Testis (tissue), 3 donors: Measurements from ENCODE around the gene ZFYVE26. TPM values are rescaled to one million over a fixed set of nuclear protein-coding genes. Genes with fewer than 3 reads are reported as not detected.
A peak's percentile ranks its signal among the peaks of the same experiment; 100 is the strongest.
"Not testable (repeated sequence)": the region's sequence is repeated elsewhere in the genome, so short reads cannot be mapped to it uniquely, and the experiment has no call there.

Experiments used
- DNase-seq: peaks from one replicate; pipeline ENCODE4 v3.0.0-alpha.2; 2019
- H3K27ac ChIP-seq, 2 donors: fragments of 200-600 bp; sonication (generic); one replicate each; pipeline ENCODE4 v1.5.1; 2019
- H3K27me3 ChIP-seq: fragments of 200-600 bp; sonication (generic); one replicate; pipeline ENCODE4 v1.5.1; 2019
- H3K36me3 ChIP-seq: fragments of 200-600 bp; sonication (generic); one replicate; pipeline ENCODE4 v1.5.1; 2017; ENCODE audit warnings: low read depth; ENCODE audit errors: missing control alignments
- H3K4me1 ChIP-seq: fragments of 200-600 bp; sonication (generic); one replicate; pipeline ENCODE4 v1.5.1; 2019
- H3K4me3 ChIP-seq, 2 donors: fragments of 200-600 bp; sonication (generic); one replicate each; pipeline ENCODE4 v1.5.1; 2017 to 2019
- H3K9me3 ChIP-seq: fragments of 200-600 bp; sonication (generic); one replicate; pipeline ENCODE4 v1.5.1; 2017
- POLR2A ChIP-seq: fragments of 450-650 bp; IDR thresholded peaks from one replicate; pipeline ENCODE4 v1.6.1; 2017; ENCODE audit warnings: antibody characterized with exemption, mild to moderate bottlenecking, moderate library complexity
- WGBS, 2 donors: methylation state at CpG; one replicate each; pipeline ENCODE4 v1.1.5; 2018; 5-methylcytosine and 5-hydroxymethylcytosine counted together
- intact Hi-C: fragments of 100-400 bp; cut with DNase I; formaldehyde crosslinking; loops from one replicate; pipeline ENCODE4 v1.15.1; 2023; ENCODE audit warnings: low total_unique reads
- polyA plus RNA-seq: library from polyadenylated mRNA; stranded (reverse); fragments of 350-450 nt; fragmentation: Illumina TruSeq; extraction: RNeasy Lipid Tissue Mini Kit (QIAGEN cat#74804); gene quantifications from one replicate; pipeline ENCODE4 v1.2.3, GENCODE V29; 2014; ENCODE audit warnings: low read depth, low replicate concordance; ENCODE audit not compliant: insufficient read depth
- total RNA-seq, 2 donors: library from RNA; depleted of rRNA; stranded (reverse); fragments of >200 nt; gene quantifications; one replicate each; pipeline ENCODE4 v1.2.3, GENCODE V29; 2016
- TF ChIP-seq, protein P1 (sequence below), 3 experiments: fragments of 450-650 bp in 2 of 3; fragments of 200-600 bp in 1 of 3; sonication (generic) in 1 of 3; IDR thresholded peaks; one replicate each; pipeline ENCODE4 v1.5.1; 2016 to 2019; ENCODE audit warnings: antibody characterized with exemption in 3 of 3, mild to moderate bottlenecking in 2 of 3, moderate library complexity in 1 of 3

Gene ZFYVE26
- total and polyA plus RNA-seq, 3 donors from 2014 or later, result 9.4 to 34.6 (median 32.7) TPM

DNA sequence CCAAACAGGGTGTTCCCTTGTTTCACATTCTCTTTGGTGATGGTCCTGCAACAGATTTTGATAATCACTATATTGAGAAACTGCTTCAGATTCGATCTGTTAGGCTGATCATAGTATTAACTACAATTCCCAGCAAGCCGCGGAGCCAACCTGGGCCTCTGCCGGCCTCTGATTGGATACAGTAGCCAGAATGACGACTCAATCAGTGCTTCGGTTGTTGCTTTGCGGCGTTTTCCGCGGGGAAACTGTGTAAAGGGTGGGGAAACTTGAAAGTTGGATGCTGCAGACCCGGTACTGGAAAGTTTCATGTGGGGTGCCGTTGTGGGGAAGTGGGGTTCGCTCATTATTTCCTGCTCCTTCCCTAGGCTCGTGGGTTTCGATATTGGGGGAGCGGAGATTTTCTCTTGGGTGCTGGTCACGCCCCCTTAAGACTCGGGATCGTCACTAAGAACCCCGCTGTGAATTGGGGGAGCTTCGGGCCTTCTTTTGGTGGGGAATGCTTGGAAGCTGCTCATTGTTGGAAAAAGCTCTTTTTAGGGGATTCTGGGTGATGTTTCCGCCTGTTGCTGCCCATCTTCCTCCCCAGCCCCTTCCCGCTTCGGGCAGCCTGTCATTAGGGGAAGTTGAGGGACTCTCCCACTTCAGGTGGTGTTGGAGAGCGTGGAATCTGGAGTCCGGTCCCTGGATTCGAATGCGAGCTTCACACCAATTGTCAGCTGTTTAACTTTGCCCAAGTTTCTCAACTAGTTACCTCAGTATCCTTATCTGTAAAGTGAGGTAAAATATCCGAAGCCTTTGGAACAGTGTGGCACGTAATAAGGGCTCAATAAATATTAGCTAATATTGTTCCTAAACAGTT, 3.4 kb upstream of the ZFYVE26 start, which contains the start of gene RAD51B:
Gene RAD51B, plus strand, starts transcription at position 217 of the 859 bp plus-strand sequence.
- no peaks in the 10 kb centered on the region for H3K36me3 ChIP-seq
- H3K27me3 ChIP-seq, result no peaks in the 10 kb centered on the region
- H3K27ac ChIP-seq, result peak within 1 kb of the TSS; percentile 15 to 59
- H3K4me3 ChIP-seq, result peak within 1 kb of the TSS; percentile 68 to 84
- no peaks in the 10 kb centered on the region for H3K9me3 ChIP-seq
- TF ChIP-seq POLR2A, result no peak
- TF ChIP-seq, protein P1, sequence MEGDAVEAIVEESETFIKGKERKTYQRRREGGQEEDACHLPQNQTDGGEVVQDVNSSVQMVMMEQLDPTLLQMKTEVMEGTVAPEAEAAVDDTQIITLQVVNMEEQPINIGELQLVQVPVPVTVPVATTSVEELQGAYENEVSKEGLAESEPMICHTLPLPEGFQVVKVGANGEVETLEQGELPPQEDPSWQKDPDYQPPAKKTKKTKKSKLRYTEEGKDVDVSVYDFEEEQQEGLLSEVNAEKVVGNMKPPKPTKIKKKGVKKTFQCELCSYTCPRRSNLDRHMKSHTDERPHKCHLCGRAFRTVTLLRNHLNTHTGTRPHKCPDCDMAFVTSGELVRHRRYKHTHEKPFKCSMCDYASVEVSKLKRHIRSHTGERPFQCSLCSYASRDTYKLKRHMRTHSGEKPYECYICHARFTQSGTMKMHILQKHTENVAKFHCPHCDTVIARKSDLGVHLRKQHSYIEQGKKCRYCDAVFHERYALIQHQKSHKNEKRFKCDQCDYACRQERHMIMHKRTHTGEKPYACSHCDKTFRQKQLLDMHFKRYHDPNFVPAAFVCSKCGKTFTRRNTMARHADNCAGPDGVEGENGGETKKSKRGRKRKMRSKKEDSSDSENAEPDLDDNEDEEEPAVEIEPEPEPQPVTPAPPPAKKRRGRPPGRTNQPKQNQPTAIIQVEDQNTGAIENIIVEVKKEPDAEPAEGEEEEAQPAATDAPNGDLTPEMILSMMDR (IDR thresholded peaks at IDR 0.05), result no peak
- H3K4me1 ChIP-seq, result peaks cover 11% of the 10 kb centered on the region
- WGBS, 2 donors, result 0% methylated on average over 27 to 30 of the region's 30 CpGs
- intact Hi-C loops, result no loop called here
- peak; percentile 95 for DNase-seq

DNA sequence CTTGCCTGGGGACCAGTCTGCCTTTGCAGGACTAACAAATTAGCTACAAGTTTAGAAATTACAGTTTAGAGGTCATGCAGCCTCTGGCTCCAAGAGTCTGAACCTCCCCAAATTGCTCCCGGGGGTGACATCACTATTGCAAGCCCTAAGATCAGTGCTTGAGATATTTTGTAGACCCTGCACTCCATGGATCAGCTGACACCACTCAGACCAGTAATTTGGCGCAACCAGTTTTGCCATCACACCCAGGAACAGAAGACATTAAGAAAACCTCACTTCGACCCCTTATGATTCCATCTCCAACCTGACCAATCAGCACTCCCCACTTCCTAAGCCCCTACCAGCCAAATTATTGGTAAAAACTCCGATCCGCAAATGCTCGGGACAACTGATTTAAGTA, 2.1 kb upstream of the ZFYVE26 start:
- DNase-seq, H3K36me3 ChIP-seq, intact Hi-C loops, H3K27ac ChIP-seq, H3K27me3 ChIP-seq, H3K9me3 ChIP-seq: not testable (repeated sequence)
- peak overlapping the region in 1 of 2 donors; percentile 84 for H3K4me3 ChIP-seq
- H3K4me1 ChIP-seq, result peaks cover 11% of the 10 kb centered on the region
- 70 to 84% methylated on average over 6 of the region's 6 CpGs for WGBS, 2 donors

DNA sequence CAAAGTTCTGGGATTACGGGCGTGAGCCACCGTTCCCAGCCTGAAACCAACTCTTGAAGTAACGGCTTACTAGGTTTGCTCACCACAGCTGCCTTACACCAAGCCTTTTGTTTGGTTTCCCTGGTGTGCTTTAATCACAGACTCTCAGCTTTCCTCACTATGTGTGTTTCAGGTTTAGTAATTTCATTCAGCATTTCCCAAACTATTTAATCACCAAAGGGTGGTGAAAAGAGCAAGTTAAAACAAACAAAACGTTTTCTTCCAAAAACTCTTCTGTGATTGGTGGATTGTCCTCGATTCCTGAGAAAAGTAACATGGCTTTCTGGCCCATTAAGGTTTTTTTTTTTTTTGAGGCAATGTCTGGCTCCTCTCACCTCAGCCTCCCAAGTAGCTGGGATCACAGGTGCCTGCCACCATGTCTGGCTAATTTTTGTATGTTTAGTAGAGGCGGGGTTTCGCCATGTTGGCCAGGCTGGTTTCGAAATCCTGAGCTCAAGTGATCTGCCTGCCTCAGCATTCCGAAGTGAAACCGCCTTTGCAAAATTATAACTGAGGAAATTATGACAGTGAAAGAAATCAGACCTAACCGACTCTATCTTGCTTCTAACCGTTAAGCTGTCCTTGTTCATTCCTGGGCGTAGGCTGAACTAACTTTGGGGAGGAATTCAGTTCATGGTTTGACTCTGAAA, 1.5 kb upstream of the ZFYVE26 start:
- DNase-seq, result no peak
- H3K4me3 ChIP-seq, result no peak overlapping the region
- H3K36me3 ChIP-seq, result no peaks in the 10 kb centered on the region
- no peaks in the 10 kb centered on the region for H3K9me3 ChIP-seq
- H3K27me3 ChIP-seq, result no peaks in the 10 kb centered on the region
- TF ChIP-seq, protein P1 (IDR thresholded peaks at IDR 0.05), result no peak
- TF ChIP-seq POLR2A, result no peak
- WGBS, 2 donors, result 65 to 72% methylated on average over 14 of the region's 14 CpGs
- intact Hi-C loops, result no loop called here
- peaks cover 11% of the 10 kb centered on the region for H3K4me1 ChIP-seq
- H3K27ac ChIP-seq, result no peak overlapping the region

DNA sequence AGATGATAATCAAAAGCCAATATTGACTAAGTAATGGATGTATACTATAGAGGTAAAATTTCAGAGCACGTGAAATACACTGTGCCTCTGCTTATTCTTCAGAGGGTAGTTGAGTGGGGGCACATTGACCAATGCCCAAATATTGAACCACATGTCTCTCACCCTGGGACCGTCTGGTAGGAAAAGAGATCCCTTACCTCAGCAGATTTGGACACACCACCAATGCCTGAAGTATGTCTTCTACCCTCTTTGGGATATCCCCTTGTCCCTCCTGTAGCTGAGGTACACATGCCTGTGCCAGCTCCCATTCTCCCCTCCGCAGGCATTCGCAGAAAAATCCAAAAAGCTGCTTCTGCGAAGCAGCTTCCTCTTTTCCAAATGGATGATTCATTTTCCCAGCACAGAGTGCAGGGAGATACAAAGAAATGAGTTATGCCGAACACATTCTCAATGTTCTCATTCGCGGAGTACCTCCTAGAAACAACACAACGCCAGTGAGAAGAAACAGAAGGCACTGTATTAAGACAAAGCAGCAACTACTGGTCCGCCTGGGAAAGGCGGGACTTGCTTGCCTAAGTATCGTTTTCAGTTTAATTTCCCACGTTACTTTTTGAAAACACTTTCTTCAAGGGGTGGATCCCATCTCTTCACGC, 691 bp downstream of the ZFYVE26 start:
- H3K4me1 ChIP-seq, result peaks cover 11% of the 10 kb centered on the region
- 5 to 7% methylated on average over 14 of the region's 14 CpGs for WGBS, 2 donors
- peak overlapping the region; percentile 69 to 76 for H3K27ac ChIP-seq
- H3K27me3 ChIP-seq, result no peaks in the 10 kb centered on the region
- H3K36me3 ChIP-seq, result no peaks in the 10 kb centered on the region
- no peak for DNase-seq
- TF ChIP-seq, protein P1 (IDR thresholded peaks at IDR 0.05), result no peak
- TF ChIP-seq POLR2A, result no peak
- intact Hi-C loops, result no loop called here
- H3K4me3 ChIP-seq, result peak overlapping the region; percentile 69 to 86
- no peaks in the 10 kb centered on the region for H3K9me3 ChIP-seq

DNA sequence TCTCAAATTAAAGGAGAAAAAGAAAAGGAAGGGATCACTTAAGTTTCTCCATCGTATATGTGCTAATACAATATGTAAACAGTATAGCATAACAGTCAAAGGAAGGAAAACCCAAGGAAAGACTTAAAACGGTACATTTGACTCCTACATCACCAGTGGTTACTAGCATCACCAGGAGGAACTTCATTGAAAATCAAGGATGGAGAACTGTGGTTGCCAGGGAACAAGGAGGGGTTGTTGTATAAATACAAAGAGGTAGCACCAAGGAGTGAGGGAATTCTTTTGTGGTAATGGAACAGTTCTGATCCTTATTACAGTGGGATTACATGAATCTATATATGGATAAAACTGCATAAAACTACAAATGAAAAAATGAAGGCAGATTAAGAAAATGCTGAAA, 1.6 kb downstream of the ZFYVE26 start:
- TF ChIP-seq POLR2A, result no peak
- TF ChIP-seq, protein P1 (IDR thresholded peaks at IDR 0.05), result no peak
- H3K27me3 ChIP-seq, result no peaks in the 10 kb centered on the region
- 50 to 66% methylated on average over 2 of the region's 2 CpGs for WGBS, 2 donors
- H3K4me1 ChIP-seq, result peaks cover 11% of the 10 kb centered on the region
- no peaks in the 10 kb centered on the region for H3K36me3 ChIP-seq
- intact Hi-C loops, result no loop called here
- H3K27ac ChIP-seq, result no peak overlapping the region
- H3K9me3 ChIP-seq, result no peaks in the 10 kb centered on the region
- H3K4me3 ChIP-seq, result no peak overlapping the region
- no peak for DNase-seq
